Amniotic stem cell (primary cell): ENCODE results near the gene AKAP17A.

Experiments
- DNase-seq: peaks from one replicate; lab custom pipeline; 2025; lab: John Stamatoyannopoulos, UW

Gene AKAP17A

DNA sequence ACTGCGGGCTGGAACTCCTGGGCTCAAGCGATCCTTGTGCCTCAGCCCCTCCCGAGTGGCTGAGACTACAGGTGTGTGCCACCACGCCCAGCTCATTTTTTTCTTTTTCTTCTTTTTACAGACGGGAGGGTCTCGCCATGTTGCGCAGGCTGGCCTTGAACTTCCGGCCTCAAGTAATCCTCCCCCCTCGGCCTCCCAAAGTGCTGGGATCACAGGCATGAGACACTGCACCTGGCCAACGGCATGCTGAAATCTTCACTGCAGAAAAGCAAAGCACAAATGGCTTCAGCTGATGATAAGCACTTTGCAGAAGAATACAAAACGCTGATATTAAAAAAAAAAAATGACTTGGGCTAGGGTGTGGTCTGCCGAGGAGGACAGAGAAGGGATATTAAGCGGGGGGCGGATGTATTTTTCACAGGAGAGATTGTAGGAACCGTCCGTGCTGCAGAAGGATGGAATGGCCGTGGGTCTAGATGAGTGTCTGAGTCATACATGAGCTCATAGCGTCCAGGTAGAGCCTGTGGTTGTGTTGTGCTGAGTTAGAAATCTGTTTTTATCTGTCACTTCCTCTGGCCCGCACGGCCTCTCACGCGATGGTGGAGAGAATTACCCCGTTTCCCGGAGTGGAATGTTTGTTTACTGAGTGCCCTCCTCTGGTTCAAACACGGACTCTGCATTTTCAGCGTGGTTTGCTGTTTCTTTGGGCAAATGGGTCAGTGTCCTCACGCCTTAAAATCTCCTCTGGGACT lies 8.5 kb upstream of the AKAP17A start:
- no peak for DNase-seq

DNA sequence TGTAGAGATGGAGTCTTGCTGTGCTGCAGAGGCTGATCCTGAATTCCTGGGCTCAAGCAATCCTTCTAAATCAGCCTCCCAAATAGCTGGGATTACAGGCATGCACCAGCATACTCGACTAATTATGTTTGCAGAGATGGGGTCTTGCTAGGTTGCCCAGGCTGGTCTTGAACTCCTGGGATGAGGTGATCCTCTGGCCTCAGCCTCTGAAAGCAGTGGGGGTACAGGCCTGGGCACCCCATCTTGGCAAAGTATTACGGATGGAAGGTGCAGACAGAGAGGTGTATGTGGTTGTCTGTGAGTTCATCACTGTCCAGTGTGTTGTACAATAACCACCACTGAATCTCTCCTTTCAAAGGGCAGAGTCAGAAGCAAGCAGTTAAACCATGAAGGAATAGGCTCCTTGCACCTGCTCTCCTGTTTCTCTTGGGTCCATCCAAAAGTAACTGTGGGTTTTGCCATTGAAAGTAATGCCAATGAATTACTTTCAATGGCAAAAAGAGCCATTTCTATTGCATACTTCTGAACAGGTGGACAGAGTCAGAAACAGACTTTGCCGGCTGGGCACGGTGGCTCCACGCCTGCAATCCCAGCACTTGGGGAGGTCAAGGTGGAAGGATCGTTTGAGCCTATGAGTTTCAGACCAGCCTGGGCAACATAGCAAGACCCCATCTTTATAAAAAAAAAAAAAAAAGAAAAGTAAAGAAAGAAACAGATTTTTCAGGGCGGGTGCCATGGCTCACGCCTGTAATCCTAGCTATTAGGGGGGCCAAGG lies 7.0 kb upstream of the AKAP17A start:
- DNase-seq = no peak

GRCh38 chrX:1587161-1587560 lies 4.2 kb upstream of the AKAP17A start:
- DNase-seq = no peak

DNA sequence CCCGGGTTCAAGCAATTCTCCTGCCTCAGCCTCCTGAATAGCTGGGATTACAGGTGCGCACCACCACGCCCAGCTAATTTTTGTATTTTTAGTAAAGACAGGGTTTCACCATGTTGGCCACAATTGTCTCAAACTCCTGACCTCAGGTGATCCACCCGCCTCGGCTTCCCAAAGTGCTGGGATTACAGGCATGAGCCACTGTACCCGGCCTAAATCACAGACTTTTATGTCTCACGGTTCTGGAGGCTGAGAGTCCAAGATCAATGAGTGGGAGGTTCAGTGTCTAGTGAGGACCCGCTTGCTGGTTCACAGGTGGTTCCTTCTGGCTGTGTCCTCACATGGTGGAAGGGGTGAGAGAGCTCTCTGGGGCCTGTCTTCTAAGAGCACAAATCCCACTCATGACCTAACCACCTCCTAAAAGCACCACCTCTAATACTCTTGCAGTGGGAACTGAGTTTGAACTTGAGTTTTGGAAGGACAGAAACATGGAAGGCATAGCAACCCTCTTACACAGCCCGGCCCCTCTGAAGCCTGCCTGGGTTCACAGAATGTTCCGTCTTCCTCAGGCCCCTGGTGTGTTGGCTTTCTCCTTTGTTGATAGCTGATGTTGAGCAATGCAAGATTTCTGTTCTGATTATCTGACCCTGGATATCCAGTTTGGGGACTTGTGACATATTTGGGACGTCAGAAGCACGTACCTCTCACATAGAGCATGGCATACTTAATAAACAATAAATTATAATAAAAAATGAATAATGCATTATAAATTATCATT lies 1.9 kb upstream of the AKAP17A start:
- DNase-seq = no peak

- DNase-seq = no peak
These were observed 562 bp downstream of the AKAP17A start for GRCh38 chrX:1591863-1592469.

DNA sequence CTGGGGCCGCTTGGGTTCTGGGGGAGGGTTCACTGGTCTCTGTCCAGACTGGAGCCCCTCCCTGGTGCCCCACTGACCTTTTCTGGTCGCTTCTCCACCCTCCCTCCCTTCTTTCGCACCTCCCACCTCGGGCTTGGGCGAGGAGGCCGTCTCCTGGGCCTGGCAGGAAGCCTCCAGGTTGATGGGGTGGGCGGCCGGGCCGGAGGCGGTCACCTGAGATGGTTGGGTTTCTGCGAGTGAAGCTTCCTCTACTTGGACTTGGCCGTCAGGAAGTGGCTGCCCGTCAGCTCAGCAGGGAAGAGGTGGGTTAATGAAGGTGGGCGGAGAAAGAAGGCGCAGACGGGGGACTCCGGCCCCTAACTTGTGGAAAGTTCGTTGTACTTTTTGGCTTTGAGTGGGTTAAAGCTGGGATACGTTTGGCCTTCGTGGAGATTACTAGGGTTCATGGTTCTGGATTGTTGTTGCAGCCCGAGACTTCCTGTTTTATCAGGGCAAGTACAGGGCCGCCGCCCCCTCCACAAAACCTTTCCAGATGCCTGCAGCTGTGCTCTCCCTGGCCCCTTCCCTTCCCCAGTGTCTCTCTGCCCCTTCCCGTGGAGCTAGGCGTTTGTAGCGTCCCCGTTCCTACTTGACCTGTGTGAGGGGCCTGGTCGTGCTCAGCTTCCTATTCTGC lies 1.2 kb downstream of the AKAP17A start:
- DNase-seq = no peak

DNA sequence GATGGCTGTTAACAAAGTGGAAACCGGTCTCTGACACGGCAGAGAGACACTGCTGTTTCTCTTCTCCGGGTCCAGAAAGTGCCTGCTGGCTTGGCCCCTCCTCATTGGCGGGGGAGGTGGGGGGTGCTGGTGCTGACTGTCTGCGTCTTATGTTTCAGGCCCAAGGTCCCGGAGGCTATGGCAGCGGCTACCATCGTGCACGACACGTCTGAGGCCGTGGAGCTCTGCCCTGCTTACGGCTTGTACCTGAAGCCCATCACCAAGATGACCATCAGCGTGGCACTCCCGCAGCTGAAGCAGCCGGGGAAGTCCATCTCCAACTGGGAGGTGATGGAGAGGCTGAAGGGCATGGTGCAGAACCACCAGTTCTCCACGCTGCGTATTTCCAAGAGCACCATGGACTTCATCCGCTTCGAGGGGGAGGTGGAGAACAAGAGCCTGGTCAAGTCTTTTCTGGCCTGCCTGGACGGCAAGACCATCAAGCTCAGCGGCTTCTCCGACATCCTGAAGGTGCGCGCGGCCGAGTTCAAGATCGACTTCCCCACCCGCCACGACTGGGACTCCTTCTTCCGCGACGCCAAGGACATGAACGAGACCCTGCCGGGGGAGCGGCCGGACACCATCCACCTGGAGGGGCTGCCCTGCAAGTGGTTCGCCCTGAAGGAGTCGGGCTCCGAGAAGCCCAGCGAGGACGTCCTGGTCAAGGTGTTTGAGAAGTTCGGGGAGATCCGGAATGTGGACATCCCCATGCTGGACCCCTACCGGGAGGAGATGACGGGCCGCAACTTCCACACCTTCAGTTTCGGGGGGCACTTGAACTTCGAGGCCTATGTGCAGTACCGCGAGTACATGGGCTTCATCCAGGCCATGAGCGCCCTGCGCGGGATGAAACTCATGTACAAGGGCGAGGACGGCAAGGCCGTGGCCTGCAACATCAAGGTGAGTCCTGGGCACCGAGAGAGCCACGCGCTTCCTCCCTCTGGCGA lies 2.2 kb downstream of the AKAP17A start:
- DNase-seq = no peak

DNA sequence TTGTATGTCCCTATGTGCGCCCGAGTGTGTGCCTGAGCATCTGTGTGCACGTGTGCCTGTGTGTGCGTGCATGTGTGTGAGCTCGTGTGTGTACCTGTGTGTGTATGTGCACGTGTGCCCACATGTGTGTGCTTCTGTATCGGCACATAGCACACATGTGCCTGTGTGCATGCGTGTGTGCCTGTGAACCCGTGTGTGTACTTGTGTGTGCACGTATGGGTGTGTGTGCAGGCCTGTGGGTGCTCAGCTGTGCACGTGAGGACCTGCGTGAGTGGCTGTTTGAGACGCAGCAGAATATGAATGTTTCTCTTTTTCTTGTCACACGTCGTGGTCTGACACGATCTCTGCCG lies 4.3 kb downstream of the AKAP17A start:
- no peak for DNase-seq

- no peak for DNase-seq
These were observed 5.4 kb downstream of the AKAP17A start for GRCh38 chrX:1596676-1597344.

DNA sequence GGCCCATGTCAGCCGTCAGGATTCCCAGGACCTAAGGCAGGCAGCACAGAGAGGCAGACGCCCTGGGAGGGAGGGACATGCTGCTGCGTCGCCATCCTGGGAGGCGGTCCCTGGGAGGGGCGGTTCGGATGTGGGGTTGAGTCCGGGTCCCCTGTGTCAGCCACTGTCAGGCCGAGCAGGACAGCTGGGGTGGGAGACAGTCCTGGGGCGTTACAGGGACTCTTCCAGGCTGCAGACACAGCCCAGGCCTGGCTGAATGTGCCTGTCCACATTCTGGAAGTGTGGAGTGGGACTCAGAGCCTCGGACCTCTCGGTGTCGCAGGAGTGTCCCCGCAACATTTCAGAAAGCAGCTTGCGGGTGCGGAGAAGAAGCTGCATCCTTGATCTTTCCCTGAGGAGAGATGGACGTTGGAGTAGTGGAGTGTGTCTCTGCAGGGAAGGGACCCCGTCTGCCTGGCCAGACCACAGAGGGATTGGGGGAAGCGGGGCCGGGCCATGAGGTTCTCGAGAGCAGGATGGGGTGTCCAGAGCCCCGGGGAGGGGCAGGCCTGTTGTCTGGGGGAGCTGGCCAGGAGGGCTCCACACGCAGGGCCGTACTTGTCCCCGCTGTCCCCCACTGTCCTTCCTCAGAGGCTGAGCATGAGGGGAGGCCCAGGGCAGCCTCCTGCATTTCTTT lies 6.1 kb downstream of the AKAP17A start:
- DNase-seq = no peak

DNA sequence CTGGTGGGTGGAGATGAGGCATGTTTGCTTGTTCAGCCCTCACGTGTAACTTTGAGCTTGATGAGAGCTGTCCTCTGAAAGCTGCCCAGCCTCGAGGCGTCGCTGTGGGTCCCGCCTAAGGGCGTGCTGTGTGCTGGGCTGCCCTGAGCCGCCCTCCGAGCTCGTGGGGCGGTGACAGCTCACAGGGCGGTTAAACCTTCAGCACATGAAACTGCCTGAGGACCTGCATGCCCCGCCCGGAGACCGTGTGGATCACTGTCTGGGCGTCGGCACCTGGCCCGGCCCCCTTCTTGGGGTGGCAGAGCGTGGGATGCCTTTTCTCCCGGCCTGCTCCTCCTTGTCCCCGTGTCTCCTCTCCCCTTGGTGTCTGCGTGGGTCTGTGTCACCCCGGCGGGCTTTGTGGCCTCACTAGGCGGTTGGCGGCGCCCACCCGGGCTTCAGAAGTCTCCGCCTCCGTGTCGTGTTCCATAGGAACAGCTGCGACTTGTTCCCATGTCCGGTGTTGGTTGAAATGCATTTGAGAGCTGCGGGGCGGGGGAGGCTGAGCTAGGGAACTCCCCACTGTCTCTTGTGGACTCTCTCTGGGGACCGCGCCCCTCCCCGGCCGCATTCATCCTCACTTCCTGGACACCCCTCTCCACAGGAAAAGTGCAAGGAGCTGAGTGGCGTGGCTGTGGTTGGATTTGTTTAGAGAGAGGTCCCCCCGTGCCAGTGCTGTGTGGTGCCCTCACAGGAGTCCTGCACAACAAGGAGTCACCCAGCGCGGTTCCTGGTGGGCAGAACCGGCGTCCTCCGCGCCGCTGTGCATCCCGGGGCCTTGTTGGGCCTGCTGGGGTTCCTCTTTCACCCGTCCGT lies 6.8 kb downstream of the AKAP17A start:
- DNase-seq = no peak

- no peak for DNase-seq
These were observed 7.7 kb downstream of the AKAP17A start for GRCh38 chrX:1598876-1599790.

- no peak for DNase-seq
These were observed 8.5 kb downstream of the AKAP17A start for GRCh38 chrX:1599791-1600405.

- DNase-seq = no peak
These were observed 9.1 kb downstream of the AKAP17A start for GRCh38 chrX:1600406-1601050.

- no peak for DNase-seq
These were observed 9.8 kb downstream of the AKAP17A start for GRCh38 chrX:1601051-1601767.

- no peak for DNase-seq
These were observed 10.3 kb downstream of the AKAP17A start for GRCh38 chrX:1601768-1602085.
